Fibroblast of pulmonary artery (primary cell): ENCODE measurements around the gene H1-8.

ENCODE experiments used
- DNase-seq: peaks from one replicate; pipeline ENCODE4 v3.0.0-alpha.2; 2010; ENCODE audit warnings: low read depth
- H3K4me3 ChIP-seq: replicated peaks from 2 replicates; pipeline ENCODE4 v1.5.1; 2011; ENCODE audit warnings: low read depth, mild to moderate bottlenecking, control low read depth, low read length, moderate library complexity
- CTCF ChIP-seq: IDR thresholded peaks from 2 replicates; pipeline ENCODE4 v1.5.1; 2011; ENCODE audit warnings: mild to moderate bottlenecking, control low read depth, low read length, inconsistent platforms; ENCODE audit errors: missing control alignments

The H1-8 gene

DNA sequence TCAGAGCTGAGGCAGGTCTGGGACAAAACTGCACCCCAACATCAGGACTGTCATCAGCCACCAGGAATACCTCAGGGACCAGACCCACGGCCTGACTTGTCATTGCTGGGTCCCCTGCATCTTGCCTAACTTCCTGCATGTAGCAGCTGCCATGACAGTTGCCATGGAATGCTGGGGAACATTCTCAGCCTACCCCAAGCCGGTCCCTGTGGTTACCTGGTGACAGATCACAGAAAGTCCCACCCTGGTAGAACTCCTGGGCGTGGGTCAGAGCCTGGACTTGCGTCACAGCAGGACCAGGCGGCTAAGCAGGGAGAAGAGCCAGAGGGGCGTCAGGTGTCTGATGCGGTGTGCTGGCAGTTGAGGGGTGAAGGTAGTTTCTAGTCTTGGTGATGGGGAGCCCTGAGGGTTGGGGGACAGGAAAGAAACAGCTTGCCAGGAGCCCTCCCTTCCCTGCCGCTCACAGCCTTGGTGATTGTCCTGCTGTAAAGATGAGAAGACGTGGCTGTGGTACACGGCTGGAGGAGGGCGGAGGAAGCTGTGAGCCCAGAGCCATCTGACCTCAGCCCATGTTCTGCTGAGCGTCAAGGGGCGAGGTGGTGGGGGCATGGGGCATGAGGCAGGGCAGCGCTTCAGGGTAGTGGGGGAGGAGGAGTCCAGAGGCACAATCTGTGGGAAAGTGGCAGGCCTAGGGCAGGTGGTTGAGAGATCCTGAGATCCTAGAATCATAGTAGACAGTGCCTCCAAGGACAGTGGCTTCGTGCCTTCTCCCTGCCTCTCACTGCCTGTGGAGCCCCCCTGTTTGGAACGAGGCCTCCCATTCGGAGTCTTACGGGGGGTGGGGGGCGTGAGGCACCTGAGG is 5.4 kb downstream of the H1-8 start:
- no peak for TF ChIP-seq CTCF
- DNase-seq, result no peak
- no peak overlapping the region for H3K4me3 ChIP-seq

GRCh38 chr3:129549006-129549800 is 6.2 kb downstream of the H1-8 start:
- no peak for TF ChIP-seq CTCF
- no peak overlapping the region for H3K4me3 ChIP-seq
- peak; percentile 36 for DNase-seq

- no peak for TF ChIP-seq CTCF
- DNase-seq, result no peak
- H3K4me3 ChIP-seq, result no peak overlapping the region
Measured at GRCh38 chr3:129549805-129550204, 6.8 kb downstream of the H1-8 start.

GRCh38 chr3:129552287-129553050 is 9.5 kb downstream of the H1-8 start:
- TF ChIP-seq CTCF, result no peak
- DNase-seq, result no peak
- H3K4me3 ChIP-seq, result no peak overlapping the region

GRCh38 chr3:129553171-129553570 is 10.2 kb downstream of the H1-8 start:
- H3K4me3 ChIP-seq, result no peak overlapping the region
- DNase-seq, result no peak
- TF ChIP-seq CTCF, result no peak

DNA sequence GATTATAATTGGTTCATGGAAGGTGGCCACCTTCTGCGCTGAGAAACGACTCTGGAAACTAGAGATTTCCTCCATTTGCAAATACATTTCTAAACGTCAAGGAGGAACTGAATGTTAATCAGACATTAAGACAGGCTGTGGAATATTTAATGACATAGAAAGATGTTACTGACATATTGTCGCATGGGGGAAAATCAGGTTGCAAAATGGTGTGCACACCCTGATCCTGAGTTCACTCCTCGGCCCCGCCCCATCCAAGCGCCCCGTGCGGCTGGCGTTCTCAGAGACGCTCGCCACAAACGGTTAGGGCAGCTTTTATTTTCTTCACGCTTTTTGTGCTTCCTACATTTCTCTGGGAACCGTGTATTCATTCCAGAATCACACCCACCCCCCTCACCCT is 10.7 kb downstream of the H1-8 start:
- TF ChIP-seq CTCF, result no peak
- H3K4me3 ChIP-seq, result no peak overlapping the region
- DNase-seq, result no peak
